HEK293T (cell line): Measurements from ENCODE around the gene HSBP1L1.

Experiments used
- CTCF ChIA-PET: fragments of 350-600 bp; formaldehyde crosslinking; extraction: SDS; loops from one replicate; lab custom pipeline; 2021; ENCODE audit warnings: antibody characterized with exemption, inconsistent platforms; lab: Yijun Ruan, JAX
- POLR2A ChIA-PET: fragments of 350-600 bp; formaldehyde crosslinking; extraction: SDS; loops from one replicate; lab custom pipeline; 2020; ENCODE audit warnings: antibody characterized with exemption, inconsistent platforms; lab: Yijun Ruan, JAX
- DNase-seq: peaks from one replicate; pipeline ENCODE4 v3.0.0; 2012; ENCODE audit warnings: mixed read lengths; ENCODE audit errors: extremely low spot score
- ARNT ChIP-seq: fragments of 450-650 bp; IDR thresholded peaks from 2 replicates; pipeline ENCODE4 v1.6.1; 2017; ENCODE audit warnings: mild to moderate bottlenecking
- BHLHE40 ChIP-seq: fragments of 450-650 bp; IDR thresholded peaks from 2 replicates; pipeline ENCODE4 v1.6.1; 2016; ENCODE audit warnings: mild to moderate bottlenecking, moderate library complexity, borderline replicate concordance
- CTBP1 ChIP-seq: fragments of 450-650 bp; IDR thresholded peaks from 2 replicates; pipeline ENCODE4 v1.6.1; 2016; ENCODE audit warnings: borderline replicate concordance
- ELF4 ChIP-seq: fragments of 450-650 bp; IDR thresholded peaks from 2 replicates; pipeline ENCODE4 v1.6.1; 2017; ENCODE audit warnings: antibody characterized with exemption
- FOXA1 ChIP-seq: fragments of 450-650 bp; IDR thresholded peaks from 2 replicates; pipeline ENCODE4 v1.6.1; 2016; ENCODE audit warnings: mild to moderate bottlenecking
- FOXK2 ChIP-seq: fragments of 450-650 bp; IDR thresholded peaks from 2 replicates; pipeline ENCODE4 v1.6.1; 2016; ENCODE audit warnings: mild to moderate bottlenecking
- FOXM1 ChIP-seq: fragments of 450-650 bp; IDR thresholded peaks from 2 replicates; pipeline ENCODE4 v1.6.1; 2017; ENCODE audit warnings: mild to moderate bottlenecking, borderline replicate concordance
- HDGF ChIP-seq: fragments of 450-650 bp; IDR thresholded peaks from 2 replicates; pipeline ENCODE4 v1.6.1; 2017; ENCODE audit warnings: antibody characterized with exemption, borderline replicate concordance
- L3MBTL2 ChIP-seq: fragments of 450-650 bp; conservative IDR thresholded peaks from 2 replicates; pipeline ENCODE4 v1.6.1; 2016; ENCODE audit warnings: mild to moderate bottlenecking
- LEF1 ChIP-seq: fragments of 450-650 bp; IDR thresholded peaks from 2 replicates; pipeline ENCODE4 v1.6.1; 2017; ENCODE audit warnings: mild to moderate bottlenecking, borderline replicate concordance
- NFRKB ChIP-seq: fragments of 450-650 bp; IDR thresholded peaks from 2 replicates; pipeline ENCODE4 v1.6.1; 2016; ENCODE audit warnings: mild to moderate bottlenecking, moderate library complexity
- PKNOX1 ChIP-seq: fragments of 450-650 bp; IDR thresholded peaks from 2 replicates; pipeline ENCODE4 v1.6.1; 2016
- SP1 ChIP-seq: fragments of 450-650 bp; IDR thresholded peaks from 2 replicates; pipeline ENCODE4 v1.6.1; 2017
- SUZ12 ChIP-seq: fragments of 450-650 bp; IDR thresholded peaks from 2 replicates; pipeline ENCODE4 v1.6.1; 2016; ENCODE audit warnings: mild to moderate bottlenecking
- TARDBP ChIP-seq: fragments of 450-650 bp; IDR thresholded peaks from 2 replicates; pipeline ENCODE4 v1.6.1; 2016
- ZNF384 ChIP-seq: fragments of 450-650 bp; IDR thresholded peaks from 2 replicates; pipeline ENCODE4 v1.6.1; 2016

The HSBP1L1 gene

GRCh38 chr18:79974025-79974654, 9.7 kb downstream of the HSBP1L1 start:
- ChIA-PET CTCF (no interaction called here), POLR2A (no interaction called here)
- TF ChIP-seq NFRKB, result no peak
- TF ChIP-seq ARNT, result no peak
- no peak for TF ChIP-seq FOXK2
- TF ChIP-seq FOXM1, result no peak
- no peak for TF ChIP-seq ELF4
- no peak for TF ChIP-seq ZNF384
- no peak for TF ChIP-seq TARDBP
- no peak for TF ChIP-seq LEF1
- TF ChIP-seq HDGF, result no peak
- TF ChIP-seq FOXA1, result no peak
- no peak for TF ChIP-seq SUZ12
- no peak for TF ChIP-seq BHLHE40
- DNase-seq, result no peak

GRCh38 chr18:79975043-79975442, 10.6 kb downstream of the HSBP1L1 start:
- POLR2A ChIA-PET, result no interaction called here
- CTCF ChIA-PET, result no interaction called here
- TF ChIP-seq HDGF (no peak), ARNT (no peak), BHLHE40 (no peak), CTBP1 (no peak), NFRKB (no peak), ZNF384 (no peak), SUZ12 (no peak), FOXA1 (no peak), FOXK2 (no peak), LEF1 (no peak), SP1 (no peak), L3MBTL2 (no peak)
- no peak for DNase-seq

GRCh38 chr18:79975985-79976680, 11.7 kb downstream of the HSBP1L1 start:
- no peak for DNase-seq
- CTCF ChIA-PET, result no interaction called here
- TF ChIP-seq TARDBP, result no peak
- TF ChIP-seq SUZ12, result no peak
- no peak for TF ChIP-seq L3MBTL2
- no peak for TF ChIP-seq ZNF384
- no peak for TF ChIP-seq SP1
- TF ChIP-seq NFRKB, result no peak
- TF ChIP-seq LEF1, result no peak
- TF ChIP-seq BHLHE40, result no peak
- no peak for TF ChIP-seq CTBP1
- no peak for TF ChIP-seq FOXK2
- TF ChIP-seq HDGF, result no peak
- no peak for TF ChIP-seq FOXM1
- TF ChIP-seq ELF4, result no peak
- no peak for TF ChIP-seq FOXA1
- no peak for TF ChIP-seq ARNT
- no peak for TF ChIP-seq PKNOX1
- POLR2A ChIA-PET, result no interaction called here

- POLR2A ChIA-PET, result interaction anchor here (1.2 kb wide), 1 partner anchor 9 kb away, joined by 4 read pairs; no protein-coding TSS in a partner anchor
- no peak for DNase-seq
- CTCF ChIA-PET, result no interaction called here
- TF ChIP-seq BHLHE40, result no peak
- no peak for TF ChIP-seq LEF1
- TF ChIP-seq TARDBP, result no peak
- TF ChIP-seq FOXM1, result no peak
- no peak for TF ChIP-seq FOXA1
- no peak for TF ChIP-seq NFRKB
- TF ChIP-seq FOXK2, result no peak
- TF ChIP-seq PKNOX1, result no peak
- TF ChIP-seq HDGF, result no peak
- no peak for TF ChIP-seq SP1
- TF ChIP-seq L3MBTL2, result no peak
- TF ChIP-seq ARNT, result no peak
- no peak for TF ChIP-seq ZNF384
- TF ChIP-seq SUZ12, result no peak
- no peak for TF ChIP-seq ELF4
- no peak for TF ChIP-seq CTBP1
Measured at GRCh38 chr18:79979843-79980242, 15.4 kb downstream of the HSBP1L1 start.

GRCh38 chr18:79980585-79980984, 16.1 kb downstream of the HSBP1L1 start:
- TF ChIP-seq FOXM1, result no peak
- no peak for TF ChIP-seq CTBP1
- no peak for TF ChIP-seq SP1
- no peak for TF ChIP-seq FOXK2
- TF ChIP-seq NFRKB, result no peak
- TF ChIP-seq TARDBP, result no peak
- TF ChIP-seq LEF1, result no peak
- no peak for TF ChIP-seq BHLHE40
- no peak for TF ChIP-seq HDGF
- no peak for TF ChIP-seq PKNOX1
- no peak for TF ChIP-seq ELF4
- TF ChIP-seq L3MBTL2, result no peak
- no peak for TF ChIP-seq ARNT
- TF ChIP-seq FOXA1, result no peak
- POLR2A ChIA-PET, result interaction anchor here (1.2 kb wide), 1 partner anchor 9 kb away, joined by 4 read pairs; no protein-coding TSS in a partner anchor
- CTCF ChIA-PET, result no interaction called here

More at GRCh38 chr18:79980585-79980984, 16.1 kb downstream of the HSBP1L1 start:
- DNase-seq, result no peak
